Panc1 (cell line): Measurements from ENCODE around the gene COL4A2. TPM values are rescaled to one million over a fixed set of nuclear protein-coding genes. Genes with fewer than 3 reads are reported as not detected.

ENCODE experiments used
- ATAC-seq: fragments of 200-7000 bp; cut with Tn5 transposase; 2 replicates; pipeline ENCODE4 v1.9.1; 2020; ENCODE audit warnings: mild to moderate bottlenecking, moderate library complexity
- BruUV-seq: library from RNA; stranded (reverse); fragments of 400-500 nt; replicated peaks from 2 replicates; lab custom pipeline; 2021; lab: Mats Ljungman, UMichigan
- CTCF ChIA-PET: fragments of 300-600 bp; sonication (Branson Sonifier 250); formaldehyde crosslinking; loops from one replicate; lab custom pipeline; 2022; ENCODE audit warnings: antibody characterized with exemption; lab: Charles Lee
- POLR2A ChIA-PET: fragments of 300-600 bp; sonication (Branson Sonifier 250); formaldehyde crosslinking; loops from one replicate; lab custom pipeline; 2022; ENCODE audit warnings: antibody characterized with exemption; lab: Charles Lee
- DNase-seq: peaks from one replicate; pipeline ENCODE4 v3.0.0-alpha.2; 2010; ENCODE audit warnings: low read depth, low spot score
- H3K27ac ChIP-seq: 2 replicates; pipeline ENCODE4 v1.5.1; 2011; ENCODE audit warnings: mild to moderate bottlenecking, low read length, inconsistent platforms
- H3K27me3 ChIP-seq: fragments of 200-500 bp; sonication (Bioruptor generic); 2 replicates; pipeline ENCODE4 v1.6.0; 2014; ENCODE audit warnings: low read length, inconsistent platforms; ENCODE audit not compliant: control insufficient read depth, insufficient read depth
- H3K36me3 ChIP-seq: fragments of 200-500 bp; sonication (Bioruptor generic); 2 replicates; pipeline ENCODE4 v1.5.1; 2014; ENCODE audit warnings: inconsistent platforms, mild to moderate bottlenecking, low read length, moderate library complexity; ENCODE audit not compliant: control insufficient read depth, insufficient read depth
- H3K4me1 ChIP-seq: 2 replicates; pipeline ENCODE4 v1.5.1; 2011; ENCODE audit warnings: inconsistent platforms, mild to moderate bottlenecking, low read length, moderate library complexity; ENCODE audit not compliant: control insufficient read depth, insufficient read depth
- H3K4me3 ChIP-seq, 2 experiments: 2 replicates each; pipeline ENCODE4 v1.5.1; 2011 to 2012; ENCODE audit warnings: low read depth in 2 of 2, low read length in 2 of 2, mild to moderate bottlenecking in 2 of 2, inconsistent platforms in 1 of 2, moderate library complexity in 1 of 2
- H3K9me3 ChIP-seq: fragments of 200-500 bp; sonication (Bioruptor generic); 2 replicates; pipeline ENCODE4 v1.5.1; 2014; ENCODE audit warnings: low read depth, mild to moderate bottlenecking, inconsistent platforms, low read length, moderate library complexity; ENCODE audit not compliant: control insufficient read depth, insufficient read depth
- CTCF ChIP-seq: fragments of 450-650 bp; IDR thresholded peaks from 2 replicates; pipeline ENCODE4 v1.5.1; 2017; ENCODE audit warnings: mild to moderate bottlenecking
- POLR2AphosphoS5 ChIP-seq: IDR thresholded peaks from 2 replicates; pipeline ENCODE4 v1.6.1; 2012; ENCODE audit warnings: mild to moderate bottlenecking, low read depth, low read length, moderate library complexity
- REST ChIP-seq, 2 experiments: IDR thresholded peaks; 2 replicates each; pipeline ENCODE4 v1.6.1; 2011 to 2012; ENCODE audit warnings: low read depth in 2 of 2, control low read depth in 1 of 2, low read length in 1 of 2, mild to moderate bottlenecking in 1 of 2, moderate library complexity in 1 of 2; ENCODE audit not compliant: insufficient read depth in 1 of 2
- SIN3A ChIP-seq: IDR thresholded peaks from 2 replicates; pipeline ENCODE4 v1.6.1; 2012; ENCODE audit warnings: low read depth, mild to moderate bottlenecking, low read length, moderate library complexity, borderline replicate concordance; ENCODE audit not compliant: insufficient read depth
- TCF7L2 ChIP-seq: IDR thresholded peaks from 2 replicates; pipeline ENCODE4 v1.6.1; 2011; ENCODE audit warnings: mild to moderate bottlenecking, low read depth, low read length, inconsistent platforms
- in situ Hi-C: cut with HindIII; loops from 2 replicates; pipeline ENCODE4 v1.10.0; 2016; ENCODE audit warnings: low sequenced_read_pairs, low pct_unique_long_range_greater_than_20kb
- intact Hi-C: fragments of 100-400 bp; cut with micrococcal nuclease; formaldehyde crosslinking; loops from one replicate; pipeline ENCODE4 v1.10.0; 2022; ENCODE audit not compliant: unreplicated experiment
- total RNA-seq: library from RNA; stranded (reverse); gene quantifications from one replicate; pipeline ENCODE4 v1.2.1, GENCODE V29; 2021; ENCODE audit not compliant: unreplicated experiment

COL4A2 gene
- total RNA-seq, 1 experiment from 2014 or later, result 3.0 TPM

GRCh38 chr13:110533771-110534670 is 226.9 kb downstream of the COL4A2 start:
- no peak overlapping the region for H3K27ac ChIP-seq
- in situ Hi-C loops, result no loop called here
- ChIA-PET POLR2A (no interaction called here), CTCF (no interaction called here)
- TF ChIP-seq CTCF (no peak), REST (IDR thresholded peaks at IDR 0.05; ENCODE audit: insufficient read depth in 1 of 2, low read depth in 2 of 2, low read length in 1 of 2) (no peak), SIN3A (no peak), TCF7L2 (no peak), POLR2AphosphoS5 (no peak)
- no peak for DNase-seq
- no peaks in the 10 kb centered on the region for H3K9me3 ChIP-seq
- H3K27me3 ChIP-seq, result no peaks in the 10 kb centered on the region
- no peak overlapping the region for H3K4me3 ChIP-seq
- no peaks in the 10 kb centered on the region for H3K36me3 ChIP-seq
- intact Hi-C loops, result no loop called here
- BruUV-seq, result no TSS peak
- peaks cover 7% of the 10 kb centered on the region; the same call in 1 of the 2 replicates for H3K4me1 ChIP-seq
- no peak for ATAC-seq

GRCh38 chr13:110535526-110535925 is 228.4 kb downstream of the COL4A2 start:
- BruUV-seq, result no TSS peak
- H3K9me3 ChIP-seq, result no peaks in the 10 kb centered on the region
- CTCF ChIA-PET, result no interaction called here
- intact Hi-C loops (no loop called here), in situ Hi-C loops (no loop called here)
- H3K4me3 ChIP-seq, result no peak overlapping the region
- ATAC-seq, result no peak
- peaks cover 4% of the 10 kb centered on the region; the same call in 1 of the 2 replicates for H3K4me1 ChIP-seq
- DNase-seq, result no peak
- no peak overlapping the region for H3K27ac ChIP-seq
- TF ChIP-seq SIN3A (no peak), CTCF (no peak), TCF7L2 (no peak), REST (IDR thresholded peaks at IDR 0.05; ENCODE audit: insufficient read depth in 1 of 2, low read depth in 2 of 2, low read length in 1 of 2) (no peak), POLR2AphosphoS5 (no peak)
- H3K27me3 ChIP-seq, result no peaks in the 10 kb centered on the region
- POLR2A ChIA-PET, result no interaction called here
- no peaks in the 10 kb centered on the region for H3K36me3 ChIP-seq
